Fibroblast of the conjunctiva (primary cell): Measurements from ENCODE around the gene OOSP4A.
A peak's percentile ranks its signal among the peaks of the same experiment; 100 is the strongest.

Source experiments
- DNase-seq: peaks from one replicate; pipeline ENCODE4 v3.0.0-alpha.2; 2010; ENCODE audit warnings: low read depth

The OOSP4A gene

DNA sequence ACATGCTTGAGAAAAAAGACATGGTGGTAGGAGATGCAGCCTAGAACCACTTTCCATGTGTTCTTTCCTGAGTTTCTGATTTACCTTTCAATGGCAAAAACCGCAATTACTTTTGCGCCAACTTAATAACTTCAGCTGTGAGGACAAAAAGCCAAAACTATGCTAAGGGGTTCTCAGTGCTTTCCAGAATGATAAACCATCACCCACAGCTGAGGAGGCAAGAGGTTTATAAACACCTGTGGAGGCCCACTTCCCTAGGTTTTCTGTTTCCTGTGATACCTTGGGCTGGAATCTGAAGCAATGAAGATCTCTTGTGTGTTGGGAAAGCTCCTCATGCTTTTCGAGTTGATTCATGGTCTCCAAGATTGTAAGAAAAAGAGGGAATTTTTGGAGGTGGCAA is at the start of gene OOSP4A:
OOSP4A (plus strand) TSS at position 301 of the 400 bp plus-strand sequence; CDS start at position 301, 0 bp downstream.
- no peak for DNase-seq

DNA sequence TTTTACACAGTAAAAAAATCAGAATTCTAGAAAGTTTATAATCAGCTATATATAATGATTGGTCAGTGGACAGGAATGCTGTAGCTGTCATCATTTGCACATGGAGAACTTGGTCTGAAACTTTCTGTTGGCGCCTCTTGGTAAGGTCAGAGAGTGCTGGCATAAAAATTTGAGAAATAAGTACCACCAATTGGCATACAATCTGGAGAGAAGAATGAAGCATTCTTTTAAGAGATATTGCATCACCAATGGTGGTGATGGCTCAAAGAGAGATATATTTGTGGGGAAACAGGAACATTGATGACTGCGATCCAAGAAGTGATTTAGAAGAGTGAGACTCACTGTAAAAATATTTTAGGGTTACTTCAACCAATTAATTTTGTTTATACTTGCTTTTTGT is 45.4 kb upstream of the OOSP4A start:
- DNase-seq: peak; percentile 10

DNA sequence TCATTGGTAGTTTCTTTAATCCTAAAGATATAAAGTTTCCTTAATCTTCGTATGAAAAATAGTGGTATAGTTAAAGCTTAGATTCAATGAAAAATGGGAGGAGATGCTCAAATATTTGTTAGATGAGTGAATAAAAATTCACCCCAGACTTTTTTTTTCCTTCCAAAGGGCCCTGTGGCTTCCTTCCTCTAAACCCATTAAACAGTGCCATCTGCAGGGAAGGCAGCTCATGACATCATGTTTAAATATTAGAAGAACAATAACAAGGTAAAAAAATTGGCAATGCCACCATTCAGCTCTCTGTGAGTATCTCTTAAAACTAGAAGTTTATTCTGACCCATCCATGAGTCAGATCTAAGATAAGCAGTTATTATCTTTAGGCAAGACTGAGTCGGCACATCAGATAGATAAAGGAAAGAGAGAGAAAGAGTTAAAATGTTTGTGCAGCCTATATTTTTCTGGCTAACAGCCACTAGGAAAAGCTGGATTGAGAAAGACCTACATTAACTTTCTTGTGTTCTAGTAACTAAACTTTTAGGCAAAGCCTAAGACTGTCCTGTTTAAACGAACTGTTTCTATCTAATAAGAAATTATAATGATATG is 44.7 kb upstream of the OOSP4A start:
- DNase-seq: peak; percentile 13

DNA sequence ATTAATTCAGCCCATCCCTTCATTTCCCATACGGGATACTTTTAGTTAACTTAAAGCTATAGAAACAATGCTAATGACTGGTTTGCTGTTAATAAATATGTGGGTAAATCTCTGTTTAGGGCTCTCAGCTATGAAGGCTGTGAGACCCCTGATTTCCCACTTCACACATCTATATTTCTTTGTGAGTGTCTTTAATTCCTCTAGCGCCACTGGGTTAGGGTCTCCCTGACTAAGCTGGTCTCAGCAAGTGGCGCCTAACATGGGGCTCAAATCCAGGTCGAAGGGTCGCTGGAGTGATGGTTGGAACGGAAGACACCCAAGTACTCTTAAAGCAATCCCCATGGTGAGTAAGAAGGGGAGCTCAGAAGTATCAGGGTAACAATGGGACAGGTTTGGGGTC is 40.0 kb upstream of the OOSP4A start:
- DNase-seq: no peak

DNA sequence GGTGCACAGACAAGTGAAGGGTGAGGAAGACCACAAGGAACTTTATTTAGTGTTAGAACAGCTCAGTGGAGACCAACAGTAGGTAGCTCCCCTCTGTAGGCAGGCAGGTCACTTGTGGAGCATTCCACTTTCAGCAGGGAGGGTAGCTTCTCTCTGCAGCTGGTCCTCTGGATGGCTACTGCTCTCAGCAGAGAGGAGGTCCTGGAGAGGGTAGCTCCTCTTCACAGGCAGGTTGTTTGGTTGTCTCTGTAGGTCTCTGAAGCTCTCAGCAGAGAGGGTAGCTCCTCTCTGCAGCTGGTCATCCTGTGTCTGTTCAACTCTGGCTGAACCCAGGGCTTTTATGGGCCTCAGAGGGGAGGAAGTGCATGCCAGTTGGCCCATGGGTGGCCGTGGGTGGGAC is 32.1 kb upstream of the OOSP4A start:
- no peak for DNase-seq

DNA sequence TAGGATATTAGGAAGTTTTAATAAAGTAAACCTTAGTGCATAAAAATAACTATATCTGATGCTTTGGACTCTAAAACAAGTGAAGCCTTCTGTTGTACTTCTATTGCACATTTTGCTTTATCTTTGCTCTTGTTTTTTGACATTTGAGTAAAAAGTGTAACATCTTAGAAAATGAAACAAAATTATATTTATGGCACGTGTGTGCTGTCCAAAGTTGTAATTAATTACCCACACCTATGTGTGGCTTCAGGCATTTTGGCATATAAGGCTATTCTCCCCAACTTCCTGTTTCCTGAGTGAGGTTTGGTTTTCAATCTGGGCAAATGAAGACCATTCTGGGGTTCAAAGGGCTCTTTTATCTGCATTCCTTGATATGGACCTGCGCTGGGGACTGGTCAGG is 25.7 kb upstream of the OOSP4A start, which contains the start of gene OOSP1:
OOSP1 (plus strand) TSS at position 301 of the 400 bp plus-strand sequence; CDS start at position 324, 23 bp downstream.
- DNase-seq: no peak

DNA sequence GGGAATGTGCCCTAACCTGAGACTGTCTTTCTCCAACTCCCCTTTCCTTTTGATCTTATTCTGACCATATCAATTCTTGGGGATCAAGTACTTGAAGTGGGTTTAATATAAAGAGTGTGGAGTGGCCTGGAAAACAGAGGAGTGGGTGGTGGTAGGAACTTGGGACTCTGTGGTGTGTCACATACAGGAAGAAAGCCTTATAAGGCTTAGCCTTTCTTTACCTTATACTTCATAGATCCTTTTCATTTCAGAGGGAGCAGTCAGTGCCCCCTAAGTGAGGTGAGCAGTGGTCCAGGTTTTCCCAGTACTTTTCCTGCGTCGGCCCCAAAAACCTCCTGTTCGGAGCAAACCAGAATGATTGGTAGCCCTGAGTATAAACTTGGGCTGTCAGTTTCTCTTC is 25.1 kb upstream of the OOSP4A start:
- no peak for DNase-seq

DNA sequence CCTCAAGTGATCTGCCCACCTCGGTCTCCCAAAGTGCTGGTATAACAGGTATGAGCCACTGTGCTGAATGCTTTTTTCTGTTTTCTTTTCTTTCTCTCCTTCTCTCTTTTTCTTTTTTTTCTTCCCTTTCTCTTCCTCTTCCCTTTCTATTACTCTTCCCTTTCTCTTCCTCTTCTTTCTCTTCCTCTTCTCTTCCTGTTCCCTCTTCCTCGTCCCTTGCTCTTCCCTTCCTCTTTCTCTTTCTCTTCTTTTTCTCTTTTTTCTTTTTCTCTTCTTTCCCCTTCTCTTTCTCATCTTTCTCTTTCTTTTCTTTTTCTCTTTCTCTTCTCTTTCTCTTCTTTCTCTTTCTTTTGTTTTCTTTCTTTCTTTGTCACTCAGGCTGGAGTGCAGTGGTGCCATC is 24.4 kb upstream of the OOSP4A start:
- no peak for DNase-seq

DNA sequence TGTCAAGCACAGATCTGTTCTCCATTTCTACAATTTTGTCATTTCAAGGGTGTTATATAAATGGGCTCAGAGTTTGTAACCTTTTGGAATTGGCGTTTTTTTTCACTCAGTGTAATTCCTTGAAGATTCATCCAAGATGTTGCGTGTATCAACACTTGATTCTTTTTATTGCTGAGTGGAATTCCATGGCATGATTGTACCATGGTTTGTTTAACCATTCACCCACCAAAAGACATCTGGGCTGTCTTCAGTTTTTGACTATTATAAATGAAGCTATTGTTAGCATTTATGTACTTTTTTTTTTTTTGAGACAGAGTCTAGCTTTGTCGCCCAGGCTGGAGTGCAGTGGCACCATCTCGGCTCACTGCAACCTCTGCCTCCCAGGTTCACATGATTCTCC is 22.7 kb upstream of the OOSP4A start:
- DNase-seq: no peak

DNA sequence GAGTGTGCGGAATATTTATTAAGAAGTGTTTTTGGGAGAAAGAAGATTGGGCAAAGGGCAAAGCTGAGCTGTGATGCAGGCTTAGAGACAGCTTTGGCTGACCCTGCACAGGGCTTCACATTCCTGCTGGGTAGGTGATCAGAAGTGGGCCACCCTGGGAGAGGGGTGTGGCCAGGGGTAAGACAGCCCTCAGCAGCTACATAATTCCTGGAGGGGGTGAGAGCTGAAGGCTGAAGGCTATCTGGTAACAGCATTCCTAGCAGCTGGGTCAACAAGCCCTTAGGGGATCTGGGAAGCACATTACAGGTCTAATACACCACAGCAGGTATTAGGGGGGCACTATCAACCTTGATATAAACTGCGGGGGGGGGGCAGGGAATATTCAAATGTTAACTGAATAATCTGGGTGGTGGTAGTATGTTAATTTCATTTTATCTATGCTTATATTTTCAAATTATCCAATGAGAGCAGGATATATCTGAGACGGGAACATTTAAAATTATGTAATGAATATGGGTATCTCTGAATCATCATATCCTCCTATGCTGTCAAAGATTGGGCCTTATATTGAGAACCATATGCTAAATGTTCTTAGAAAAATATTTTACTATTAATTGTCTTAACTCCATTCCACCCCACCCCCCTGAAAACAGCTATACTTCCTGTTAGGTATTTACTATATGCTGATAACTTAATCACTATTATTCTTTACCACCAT is 19.7 kb upstream of the OOSP4A start:
- DNase-seq: no peak

DNA sequence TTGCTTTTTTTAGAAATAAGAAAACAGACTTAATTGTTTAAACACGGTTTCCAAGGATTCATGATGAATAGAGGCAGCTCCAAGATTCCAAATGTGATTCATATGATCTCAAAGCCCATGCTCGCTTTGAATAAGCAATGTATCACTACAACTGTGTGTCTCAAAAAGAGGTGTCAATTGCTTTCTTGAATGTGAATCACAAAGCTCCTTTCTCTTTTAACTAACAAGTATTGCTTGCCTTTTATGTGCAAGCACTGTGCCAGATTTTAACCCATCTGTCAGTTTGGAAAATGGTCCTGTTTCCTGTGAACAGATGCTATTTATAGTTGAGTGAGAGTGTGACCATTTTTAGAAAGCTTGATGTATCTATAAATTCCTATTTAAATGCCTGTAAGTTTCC is 19.1 kb upstream of the OOSP4A start:
- no peak for DNase-seq

DNA sequence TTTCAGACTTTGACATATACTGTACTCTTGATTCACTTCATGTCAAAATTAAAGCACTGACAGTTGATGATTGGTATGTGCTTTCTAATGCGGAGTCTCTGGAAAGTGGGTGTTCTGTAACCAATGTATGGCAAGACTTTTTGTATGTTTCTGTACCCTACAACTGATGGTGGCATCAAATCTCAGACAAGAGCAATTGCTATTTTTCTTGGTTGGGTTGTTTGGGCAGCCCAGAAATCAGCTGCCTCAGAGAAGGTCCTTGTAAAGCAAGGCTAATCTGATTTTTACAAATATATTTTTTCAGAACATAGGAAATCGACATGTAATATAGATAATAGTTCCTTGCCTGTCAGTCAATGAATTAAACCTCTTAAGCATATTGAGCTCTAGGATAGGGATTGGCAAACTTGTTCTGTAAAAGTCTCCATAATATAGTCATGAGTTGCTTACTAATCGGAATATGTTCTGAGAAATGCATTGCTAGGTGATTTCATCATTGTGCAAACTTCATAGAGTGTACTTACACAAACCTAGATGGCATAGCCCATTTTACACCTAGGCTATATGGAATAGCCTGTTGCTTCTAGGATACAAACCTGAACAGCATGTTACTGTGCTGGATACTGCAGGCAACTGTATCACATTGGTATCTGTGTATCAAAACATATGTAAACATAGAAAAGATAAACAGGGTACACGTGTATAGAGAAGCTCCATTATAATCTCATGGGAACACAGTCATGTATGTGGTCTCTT is 10.2 kb upstream of the OOSP4A start:
- DNase-seq: no peak

DNA sequence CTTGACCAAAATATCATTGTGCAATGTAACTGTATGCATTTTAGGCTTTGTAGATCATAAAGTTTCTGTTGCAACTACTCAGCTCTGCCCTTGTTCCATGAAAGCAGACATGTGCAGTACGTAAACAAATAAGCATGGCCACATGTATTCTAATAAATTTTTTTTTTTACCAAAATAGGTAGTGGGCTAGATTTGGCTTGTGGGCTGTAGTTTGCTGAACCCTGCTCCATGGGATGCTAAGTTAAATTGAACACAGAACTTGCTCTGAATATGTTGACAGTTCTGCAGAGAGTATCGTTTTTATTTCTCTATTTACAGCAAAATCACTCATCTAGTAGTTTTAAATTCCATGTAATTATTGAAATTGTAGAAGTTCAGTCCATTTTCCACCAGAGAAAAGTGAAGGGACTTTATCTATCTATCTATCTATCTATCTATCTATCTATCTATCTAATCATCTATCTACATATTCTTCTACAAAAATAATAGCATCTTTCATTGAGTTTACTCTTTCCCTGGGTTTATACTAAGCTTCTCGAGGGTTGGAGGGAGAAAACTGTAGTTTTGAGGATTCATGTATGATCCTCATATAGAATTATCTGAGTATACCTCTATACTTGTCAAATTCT is 9.5 kb upstream of the OOSP4A start:
- no peak for DNase-seq

DNA sequence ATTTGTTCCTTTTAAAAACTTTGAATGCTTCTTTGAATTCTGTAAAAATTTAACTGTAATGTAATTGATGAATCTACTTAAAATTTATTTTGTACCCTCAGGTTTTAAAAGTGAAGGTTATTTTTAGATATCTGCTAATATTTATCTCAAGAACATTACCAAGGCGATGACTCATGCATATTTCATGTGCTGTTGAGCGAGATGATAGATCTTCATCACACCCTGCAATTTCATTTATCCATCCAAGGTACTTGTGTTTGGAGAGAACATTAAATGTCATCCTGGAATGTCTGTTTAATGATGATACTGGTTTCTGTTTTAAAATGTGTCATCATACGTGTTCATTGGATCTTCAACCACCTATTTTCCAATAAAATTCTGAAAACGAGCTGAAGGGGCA is 6.7 kb upstream of the OOSP4A start:
- no peak for DNase-seq

DNA sequence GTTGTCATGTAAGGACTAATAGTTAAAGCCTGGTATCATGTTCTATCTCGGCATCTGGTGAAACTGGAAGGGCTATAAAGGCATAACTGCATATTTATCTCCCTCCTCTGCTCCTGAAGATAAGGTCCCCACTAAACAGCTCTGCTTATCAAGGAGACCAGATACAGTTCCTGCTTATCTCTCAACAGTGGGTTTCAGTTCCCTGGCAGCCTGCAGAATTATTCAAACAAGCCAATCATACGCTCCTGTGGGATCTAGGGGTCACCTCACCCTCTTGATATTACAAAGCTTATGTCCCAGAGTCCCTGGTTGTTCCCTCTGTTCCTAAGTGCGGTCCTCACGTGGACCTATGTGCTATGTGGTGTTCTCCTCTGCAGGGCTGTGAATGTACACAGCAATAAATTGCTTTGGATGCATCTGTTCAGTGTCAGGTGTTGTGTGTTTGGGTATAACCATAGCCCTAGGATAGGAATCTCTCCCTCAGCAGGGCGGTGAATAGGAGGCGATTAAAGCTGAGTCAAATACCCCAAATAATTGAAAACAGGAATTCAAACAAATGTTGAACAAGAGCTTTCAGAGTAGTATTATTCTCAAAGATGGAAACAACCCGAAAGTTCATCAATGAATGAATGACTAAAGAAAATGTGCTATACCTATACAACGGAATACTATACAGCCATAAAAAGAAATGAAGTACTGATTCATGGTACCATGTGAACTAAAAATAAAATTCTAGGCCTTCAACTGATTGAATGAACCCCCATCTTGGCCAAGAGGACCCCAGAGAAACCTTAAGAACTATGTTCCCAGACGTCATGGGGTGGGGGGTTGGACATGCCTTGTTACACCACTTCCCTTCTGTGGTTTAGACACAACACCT is 3.1 kb upstream of the OOSP4A start:
- DNase-seq: no peak

DNA sequence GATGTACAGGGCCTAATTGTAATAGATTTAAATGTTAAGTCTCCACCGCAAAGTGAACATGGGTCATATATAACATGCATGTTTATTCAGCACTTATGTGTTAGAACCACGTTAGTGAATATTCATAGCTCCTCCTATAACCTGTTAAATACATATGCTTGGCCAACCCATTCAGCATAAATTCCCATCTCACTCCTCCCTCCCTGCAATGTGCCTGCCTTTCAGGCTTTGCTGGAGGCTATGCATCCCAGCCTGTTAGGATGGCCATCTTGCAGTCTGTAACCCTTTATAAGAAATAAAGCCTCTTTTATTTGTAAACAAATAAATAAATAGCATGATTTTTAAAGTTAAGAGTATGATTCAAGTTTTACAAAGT is 1.7 kb upstream of the OOSP4A start:
- DNase-seq: no peak

DNA sequence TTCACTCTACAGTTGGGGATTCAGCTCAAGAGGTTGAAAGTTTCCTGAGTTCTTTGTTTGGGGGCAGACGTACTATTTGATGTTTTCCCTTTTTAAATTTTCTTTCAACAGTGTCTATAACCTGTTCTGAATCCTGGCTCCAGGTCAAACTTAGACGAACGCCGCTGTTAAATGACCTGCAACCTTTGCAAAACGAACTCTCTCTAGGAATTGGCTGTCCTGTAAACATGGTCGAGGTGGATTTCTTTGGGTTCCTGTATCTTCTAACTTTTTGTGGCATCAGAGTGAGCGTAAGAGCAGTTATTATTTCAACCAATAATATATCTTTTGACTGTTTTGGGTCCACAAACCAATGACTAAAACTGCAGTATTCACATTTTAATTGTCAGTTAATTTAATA is 1.6 kb downstream of the OOSP4A start:
- DNase-seq: no peak

DNA sequence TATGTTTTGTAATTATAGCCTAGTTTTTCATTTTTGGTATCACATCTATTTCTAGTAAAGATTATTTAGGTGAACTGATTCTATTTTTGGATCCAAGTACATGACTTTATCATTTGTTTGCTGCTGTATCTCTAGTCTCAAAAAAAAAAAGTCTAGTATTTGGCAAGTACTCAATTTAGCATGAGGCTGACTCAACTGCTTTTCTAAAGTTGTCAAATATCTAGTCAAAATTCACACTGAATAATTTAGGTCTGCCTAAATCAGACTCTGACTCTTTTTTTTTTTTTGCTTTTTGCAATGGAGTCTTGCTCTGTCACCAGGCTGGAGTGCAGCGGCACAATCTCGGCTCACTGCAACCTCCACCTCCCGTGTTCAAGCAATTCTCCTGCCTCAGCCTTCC is 2.4 kb downstream of the OOSP4A start:
- DNase-seq: no peak

DNA sequence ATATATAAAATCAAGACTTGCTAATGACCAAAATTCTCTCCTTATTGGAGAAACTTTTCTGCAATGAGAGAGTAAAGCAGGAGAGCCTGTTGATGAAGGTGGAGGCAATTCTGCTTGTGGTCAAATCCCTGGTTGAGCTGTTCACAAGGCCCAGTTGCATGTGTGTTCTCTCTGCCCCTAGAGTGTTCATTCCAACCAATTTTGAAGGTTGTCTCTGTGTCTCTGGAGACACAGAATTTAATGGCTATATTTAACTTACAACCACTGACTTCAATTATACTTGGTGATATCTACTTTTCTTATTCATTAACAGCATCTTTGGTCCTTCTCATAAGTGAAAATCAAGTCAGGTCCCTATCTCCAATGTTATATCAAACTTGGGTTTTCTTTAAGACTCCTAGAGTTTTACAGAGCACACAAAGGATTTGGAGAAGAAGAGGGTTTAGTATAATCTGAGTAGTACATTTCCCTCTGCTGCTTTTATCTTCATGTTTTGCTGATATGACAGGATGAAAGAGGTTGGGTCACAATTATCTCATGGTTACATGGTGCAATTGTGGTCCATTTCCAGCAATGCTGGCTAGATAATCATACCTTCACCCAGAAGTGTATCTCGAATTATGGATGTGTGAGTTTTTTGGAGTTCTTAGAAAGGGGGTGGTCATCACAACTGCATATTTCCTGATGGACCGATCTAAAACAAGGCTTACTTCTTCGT is 4.0 kb downstream of the OOSP4A start:
- DNase-seq: no peak

DNA sequence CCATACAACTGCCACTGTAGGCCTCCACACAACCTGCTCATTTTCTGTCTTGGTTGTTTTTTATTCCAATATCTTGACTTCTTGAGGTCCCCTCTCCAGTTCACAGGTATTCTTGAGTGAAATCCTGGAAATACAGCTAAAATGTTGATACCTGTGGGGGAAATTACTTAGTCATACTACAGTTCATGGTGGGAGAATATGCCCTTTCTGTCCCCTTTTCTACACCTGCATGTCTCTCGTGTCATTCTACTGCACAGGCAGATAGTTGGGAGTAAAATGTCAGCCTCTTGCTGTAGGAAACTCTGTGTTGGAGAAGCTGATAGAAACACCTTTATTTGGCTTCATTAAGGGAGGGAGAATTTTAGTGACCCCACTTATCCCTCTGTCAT is 4.6 kb downstream of the OOSP4A start:
- DNase-seq: no peak

DNA sequence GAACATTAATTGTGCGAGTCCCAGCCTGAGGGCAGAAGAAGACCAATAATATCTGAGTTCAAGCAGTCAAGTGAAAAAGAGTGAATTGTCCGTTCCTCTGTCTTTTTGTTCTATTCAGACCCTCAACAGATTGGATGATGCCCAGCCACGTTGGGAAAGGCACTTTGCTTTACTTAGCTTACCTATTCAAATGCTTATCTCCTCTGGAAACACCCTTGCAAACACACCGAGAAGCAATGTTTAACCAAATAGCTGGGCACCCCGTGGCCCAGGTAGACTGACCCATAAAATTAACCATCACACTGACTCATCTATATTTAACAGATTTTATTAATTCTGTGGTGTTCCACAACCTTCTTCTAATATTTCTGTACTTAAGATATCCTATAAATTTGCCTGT is 9.3 kb downstream of the OOSP4A start:
- DNase-seq: no peak
